Mammary epithelial cell (primary cell): ENCODE results near the gene TRAPPC2L.

Experiments
- CTCF ChIP-seq, 2 donors: IDR thresholded peaks in 1 of 2; conservative IDR thresholded peaks in 1 of 2; 2 replicates each; pipeline ENCODE4 v1.5.1; 2011 to 2012; ENCODE audit warnings: inconsistent platforms in 2 of 2, low read length in 2 of 2, mild to moderate bottlenecking in 2 of 2, control low read depth in 1 of 2, low read depth in 1 of 2; ENCODE audit not compliant: insufficient read depth in 1 of 2; ENCODE audit errors: extremely low read depth in 1 of 2
- EZH2 ChIP-seq: IDR thresholded peaks from 2 replicates; pipeline ENCODE4 v1.6.1; 2012; ENCODE audit warnings: low read length, inconsistent platforms, borderline replicate concordance

GRCh38 chr16:88879788-88880055, 22.8 kb downstream of the TRAPPC2L start:
- TF ChIP-seq CTCF (conservative IDR thresholded peaks at IDR 0.05 in 1 of 2, IDR thresholded peaks at IDR 0.05 in 1 of 2; ENCODE audit: extremely low read depth in 1 of 2, insufficient read depth in 1 of 2, low read depth in 1 of 2, low read length in 2 of 2) (no peak), EZH2 (no peak)
